CD4-positive, alpha-beta T cell (primary cell): ENCODE measurements around the gene TCN2. TPM values are rescaled to one million over a fixed set of nuclear protein-coding genes. Genes with fewer than 3 reads are reported as not detected.
A peak's percentile ranks its signal among the peaks of the same experiment; 100 is the strongest.

ENCODE experiments used
- ATAC-seq: fragments of 200-7000 bp; cut with Tn5 transposase; one replicate; pipeline ENCODE4 v1.10.0; 2022; ENCODE audit warnings: mild to moderate bottlenecking; ENCODE audit not compliant: poor library complexity
- CTCF ChIA-PET: fragments of 350-600 bp; sonication (Branson Sonifier 250); formaldehyde crosslinking; loops from one replicate; lab custom pipeline; 2021; ENCODE audit warnings: antibody characterized with exemption, inconsistent platforms; lab: Charles Lee
- POLR2A ChIA-PET: fragments of 350-600 bp; sonication (Branson Sonifier 250); formaldehyde crosslinking; loops from one replicate; lab custom pipeline; 2021; ENCODE audit warnings: antibody characterized with exemption, inconsistent platforms; lab: Charles Lee
- DNase-seq, 14 experiments: peaks; one replicate each; pipeline ENCODE4 v3.0.0-alpha.2; 2013 to 2020; ENCODE audit warnings: mixed read lengths in 2 of 14
- H3K27ac ChIP-seq, 2 donors: one replicate each; pipeline versions ENCODE4 v1.5.1 to v1.7.0; 2013; ENCODE audit warnings: low read length in 2 of 2, low read depth in 1 of 2, mild to moderate bottlenecking in 1 of 2
- H3K27me3 ChIP-seq, 2 experiments: 1 replicate in 1 of 2; 2 replicates in 1 of 2; pipeline versions ENCODE4 v1.6.1 to v1.7.0; 2013; ENCODE audit warnings: low read length in 2 of 2, control low read depth in 1 of 2, mild to moderate bottlenecking in 1 of 2, moderate library complexity in 1 of 2; ENCODE audit not compliant: insufficient read depth in 2 of 2, control insufficient read depth in 1 of 2
- H3K36me3 ChIP-seq: one replicate; pipeline ENCODE4 v1.6.1; 2013; ENCODE audit warnings: low read length, control low read depth; ENCODE audit not compliant: insufficient read depth
- H3K4me1 ChIP-seq: one replicate; pipeline ENCODE4 v1.6.1; 2013; ENCODE audit warnings: low read length, control low read depth; ENCODE audit not compliant: insufficient read depth
- H3K4me3 ChIP-seq: one replicate; pipeline ENCODE4 v1.5.1; 2013; ENCODE audit warnings: mild to moderate bottlenecking, low read length, moderate library complexity
- H3K9me3 ChIP-seq, 2 experiments: 1 replicate in 1 of 2; 2 replicates in 1 of 2; pipeline versions ENCODE4 v1.6.1 to v1.7.0; 2013; ENCODE audit warnings: low read length in 2 of 2, mild to moderate bottlenecking in 2 of 2, control low read depth in 1 of 2, moderate library complexity in 1 of 2; ENCODE audit not compliant: control insufficient read depth in 1 of 2, insufficient read depth in 1 of 2
- H3K27ac Mint-ChIP-seq: one replicate; pipeline ENCODE4 v1.8.0; 2020; ENCODE audit warnings: mixed read lengths
- H3K27me3 Mint-ChIP-seq: one replicate; pipeline ENCODE4 v1.8.0; 2021; ENCODE audit warnings: mixed read lengths
- H3K36me3 Mint-ChIP-seq: one replicate; pipeline ENCODE4 v1.8.0; 2021; ENCODE audit warnings: low read depth, mixed read lengths
- H3K4me1 Mint-ChIP-seq: one replicate; pipeline ENCODE4 v1.8.0; 2021; ENCODE audit warnings: low read depth, mixed read lengths
- H3K4me3 Mint-ChIP-seq: one replicate; pipeline ENCODE4 v1.8.0; 2020; ENCODE audit warnings: mild to moderate bottlenecking, mixed read lengths
- H3K9me3 Mint-ChIP-seq: one replicate; pipeline ENCODE4 v1.8.0; 2020; ENCODE audit warnings: mixed read lengths
- CTCF ChIP-seq: fragments of 200-600 bp; IDR thresholded peaks from one replicate; pipeline ENCODE4 v1.8.0; 2022; ENCODE audit warnings: antibody characterized with exemption, mild to moderate bottlenecking
- intact Hi-C, 2 experiments: fragments of 100-400 bp; cut with DNase I in 1 of 2; cut with micrococcal nuclease in 1 of 2; formaldehyde crosslinking; loops; one replicate each; pipeline versions ENCODE4 v1.15.1 to v1.9.0; 2023 to 2025; cut with DNase I, micrococcal nuclease
- total RNA-seq, 174 experiments: library from RNA in 2 of 174; stranded (reverse) in 2 of 174; gene quantifications; one replicate each; pipeline ENCODE4 v1.2.3 and lab custom pipeline; 2021 to 2026

Gene TCN2
- total RNA-seq, 2 experiments from 2014 or later: 0.52 to 0.53 TPM

GRCh38 chr22:30636226-30637077, 29.5 kb downstream of the TCN2 start:
- H3K4me1 ChIP-seq: peaks cover 36% of the 10 kb centered on the region
- H3K4me1 Mint-ChIP-seq: peaks cover 28% of the 10 kb centered on the region
- intact Hi-C loops: loop anchor here in 1 of 2 experiments (5.0 to 10.0 kb wide), 2 partner anchors 58 to 331 kb away; partner anchors contain the start of genes MORC2, OSBP2 and TUG1
- peak overlapping the region; percentile 68 for H3K4me3 ChIP-seq
- no peaks in the 10 kb centered on the region for H3K27me3 Mint-ChIP-seq
- ATAC-seq: no peak
- H3K4me3 Mint-ChIP-seq: peak overlapping the region; percentile 88
- no peaks in the 10 kb centered on the region for H3K36me3 ChIP-seq
- H3K27ac ChIP-seq: peak overlapping the region in 1 of 2 donors; percentile 46
- H3K36me3 Mint-ChIP-seq: no peaks in the 10 kb centered on the region
- ChIA-PET CTCF (interaction anchor here (2.0 kb wide), 1 partner anchor 31 kb away, joined by 13 read pairs; the partner anchor contains the start of gene DUSP18), POLR2A (interaction anchor here (0.7 to 2.5 kb wide), 10 partner anchors 30 to 710 kb away, joined by 3 to 14 read pairs (median 6); partner anchors contain the start of genes DUSP18, LIMK2, MORC2 and PATZ1)
- H3K9me3 Mint-ChIP-seq: no peaks in the 10 kb centered on the region
- no peak for TF ChIP-seq CTCF
- peak in 9 of 14 experiments; percentile 1 to 55 (median 18) for DNase-seq
- peaks cover 0 to 3% of the 10 kb centered on the region in 2 experiments for H3K9me3 ChIP-seq
- peak overlapping the region; percentile 94 for H3K27ac Mint-ChIP-seq
- no peaks in the 10 kb centered on the region for H3K27me3 ChIP-seq

DNA sequence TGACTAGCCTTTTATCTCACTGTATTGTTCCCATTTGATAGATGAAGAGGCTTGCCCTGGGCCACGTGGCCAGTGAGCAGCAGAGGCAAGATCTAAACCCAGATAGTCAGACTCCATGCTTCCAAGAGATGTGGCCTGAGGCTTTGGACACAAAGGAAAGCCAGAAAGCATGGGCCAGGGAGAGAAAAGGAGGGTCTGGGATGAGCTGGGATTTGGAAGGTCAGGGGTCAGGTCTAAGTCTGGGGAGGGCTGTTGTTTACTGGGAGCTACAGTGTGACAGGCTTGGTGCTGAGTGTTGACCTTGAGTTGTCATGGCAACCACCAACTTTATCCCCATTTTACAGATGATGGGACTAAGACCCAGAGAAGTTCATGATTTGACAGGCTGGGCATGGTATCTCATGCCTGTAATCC, 30.7 kb downstream of the TCN2 start:
- H3K27ac ChIP-seq: no peak overlapping the region
- ChIA-PET CTCF (no interaction called here), POLR2A (no interaction called here)
- DNase-seq: no peak
- H3K36me3 Mint-ChIP-seq: no peaks in the 10 kb centered on the region
- H3K27me3 ChIP-seq: no peaks in the 10 kb centered on the region
- H3K9me3 Mint-ChIP-seq: no peaks in the 10 kb centered on the region
- peaks cover 36% of the 10 kb centered on the region for H3K4me1 ChIP-seq
- H3K4me3 ChIP-seq: no peak overlapping the region
- no peak overlapping the region for H3K27ac Mint-ChIP-seq
- intact Hi-C loops: loop anchor here in 1 of 2 experiments (5.0 to 10.0 kb wide), 2 partner anchors 57 to 330 kb away; partner anchors contain the start of genes MORC2, OSBP2 and TUG1
- peaks cover 0 to 3% of the 10 kb centered on the region in 2 experiments for H3K9me3 ChIP-seq
- no peak for ATAC-seq
- no peaks in the 10 kb centered on the region for H3K27me3 Mint-ChIP-seq
- H3K4me3 Mint-ChIP-seq: peak overlapping the region; percentile 69
- H3K36me3 ChIP-seq: no peaks in the 10 kb centered on the region
- TF ChIP-seq CTCF: no peak
- peaks cover 28% of the 10 kb centered on the region for H3K4me1 Mint-ChIP-seq

DNA sequence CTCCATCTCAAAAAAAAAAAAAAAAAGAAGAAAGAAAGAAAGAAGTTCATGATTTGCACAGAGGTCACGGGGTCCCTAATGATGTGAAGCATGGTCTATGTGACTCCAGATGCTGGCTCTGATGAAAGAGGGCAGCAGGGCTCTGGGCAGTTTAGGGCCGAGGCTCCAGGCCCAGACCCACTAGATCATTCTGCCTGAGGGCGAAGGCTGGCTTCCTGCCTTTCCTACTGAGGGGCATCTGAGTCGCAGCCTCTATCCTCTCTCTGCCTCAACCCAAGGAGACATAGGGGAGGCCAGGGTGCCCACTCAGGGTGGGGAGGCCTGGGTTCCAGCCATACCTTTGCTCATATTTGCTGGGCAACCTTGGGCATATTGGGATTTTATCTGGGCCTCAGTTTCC, 33.4 kb downstream of the TCN2 start:
- H3K4me1 ChIP-seq: peaks cover 24% of the 10 kb centered on the region
- peaks cover 16% of the 10 kb centered on the region for H3K4me1 Mint-ChIP-seq
- H3K27me3 ChIP-seq: no peaks in the 10 kb centered on the region
- H3K9me3 ChIP-seq: peaks cover 0 to 3% of the 10 kb centered on the region in 2 experiments
- H3K4me3 Mint-ChIP-seq: no peak overlapping the region
- H3K27ac Mint-ChIP-seq: no peak overlapping the region
- no peak for TF ChIP-seq CTCF
- ATAC-seq (no peak), DNase-seq (no peak)
- no peak overlapping the region for H3K4me3 ChIP-seq
- no peaks in the 10 kb centered on the region for H3K27me3 Mint-ChIP-seq
- POLR2A ChIA-PET: no interaction called here
- no peaks in the 10 kb centered on the region for H3K36me3 Mint-ChIP-seq
- intact Hi-C loops: no loop called here
- CTCF ChIA-PET: interaction anchor here (0.6 kb wide), 1 partner anchor 444 kb away, joined by 4 read pairs; no protein-coding TSS in a partner anchor
- no peaks in the 10 kb centered on the region for H3K9me3 Mint-ChIP-seq
- H3K27ac ChIP-seq: no peak overlapping the region
- no peaks in the 10 kb centered on the region for H3K36me3 ChIP-seq
